Liver (tissue), 9 donors: Measurements from ENCODE around the gene MTMR2. TPM values are rescaled to one million over a fixed set of nuclear protein-coding genes. Genes with fewer than 3 reads are reported as not detected.

Experiments
- DNase-seq: peaks from one replicate; pipeline ENCODE4 v3.0.0-alpha.2; 2017; ENCODE audit warnings: low spot score
- H3K27ac ChIP-seq, 2 donors: one replicate each; pipeline ENCODE4 v1.7.0; 2013; ENCODE audit warnings: inconsistent platforms in 2 of 2, low read length in 2 of 2, control low read depth in 1 of 2, low read depth in 1 of 2, mild to moderate bottlenecking in 1 of 2
- H3K27me3 ChIP-seq, 4 donors: one replicate each; pipeline versions ENCODE4 v1.6.1 to v1.7.0; 2013; ENCODE audit warnings: low read length in 3 of 4, inconsistent platforms in 1 of 4, mild to moderate bottlenecking in 1 of 4, moderate library complexity in 1 of 4; ENCODE audit not compliant: control insufficient read depth in 4 of 4, insufficient read depth in 4 of 4
- H3K36me3 ChIP-seq, 4 donors: one replicate each; pipeline versions ENCODE4 v1.6.1 to v1.7.0; 2013; ENCODE audit warnings: low read length in 3 of 4, mild to moderate bottlenecking in 3 of 4, low read depth in 1 of 4, moderate library complexity in 1 of 4; ENCODE audit not compliant: control insufficient read depth in 4 of 4, insufficient read depth in 3 of 4
- H3K4me1 ChIP-seq, 4 donors: one replicate each; pipeline versions ENCODE4 v1.6.1 to v1.7.0; 2013; ENCODE audit warnings: low read length in 3 of 4, mild to moderate bottlenecking in 3 of 4, moderate library complexity in 1 of 4; ENCODE audit not compliant: control insufficient read depth in 4 of 4, insufficient read depth in 4 of 4
- H3K4me3 ChIP-seq, 3 donors: one replicate each; pipeline versions ENCODE4 v1.6.1 to v1.7.0; 2013; ENCODE audit warnings: low read length in 3 of 3, control low read depth in 1 of 3, low read depth in 1 of 3, mild to moderate bottlenecking in 1 of 3
- H3K9ac ChIP-seq, 2 donors: one replicate each; pipeline ENCODE4 v1.7.0; 2013; ENCODE audit warnings: low read length in 2 of 2, mild to moderate bottlenecking in 2 of 2, moderate library complexity in 2 of 2, control low read depth in 1 of 2, low read depth in 1 of 2
- H3K9me3 ChIP-seq, 4 donors: one replicate each; pipeline versions ENCODE4 v1.6.1 to v1.7.0; 2013; ENCODE audit warnings: low read length in 3 of 4; ENCODE audit not compliant: control insufficient read depth in 4 of 4
- ATF3 ChIP-seq: IDR thresholded peaks from 2 replicates; pipeline ENCODE4 v1.6.1; 2016; ENCODE audit warnings: antibody characterized with exemption
- CTCF ChIP-seq: fragments of 150-350 bp; IDR thresholded peaks from 2 replicates; pipeline ENCODE4 v1.5.1; 2017; ENCODE audit warnings: improper control_type of control experiment, low read depth, low read length; ENCODE audit not compliant: missing input control
- EGR1 ChIP-seq, 2 donors: IDR thresholded peaks; 2 replicates each; pipeline ENCODE4 v1.6.1; 2016 to 2018; ENCODE audit warnings: antibody characterized with exemption in 2 of 2, low read depth in 2 of 2
- FOXA1 ChIP-seq: IDR thresholded peaks from 2 replicates; pipeline ENCODE4 v1.6.1; 2016; ENCODE audit warnings: antibody characterized with exemption
- FOXA2 ChIP-seq: IDR thresholded peaks from 2 replicates; pipeline ENCODE4 v1.6.1; 2016; ENCODE audit warnings: antibody characterized with exemption
- GABPA ChIP-seq, 2 donors: IDR thresholded peaks in 1 of 2; conservative IDR thresholded peaks in 1 of 2; 2 replicates each; pipeline ENCODE4 v1.6.1; 2016; ENCODE audit warnings: antibody characterized with exemption in 2 of 2, mild to moderate bottlenecking in 1 of 2, moderate library complexity in 1 of 2
- JUND ChIP-seq, 2 donors: IDR thresholded peaks; 2 replicates each; pipeline ENCODE4 v1.6.1; 2016; ENCODE audit warnings: antibody characterized with exemption in 2 of 2
- MAX ChIP-seq: IDR thresholded peaks from 2 replicates; pipeline ENCODE4 v1.6.1; 2016; ENCODE audit warnings: antibody characterized with exemption
- NR2F2 ChIP-seq: IDR thresholded peaks from 2 replicates; pipeline ENCODE4 v1.6.1; 2016; ENCODE audit warnings: antibody characterized with exemption
- REST ChIP-seq: IDR thresholded peaks from 2 replicates; pipeline ENCODE4 v1.6.1; 2016; ENCODE audit warnings: antibody characterized with exemption, mild to moderate bottlenecking
- RXRA ChIP-seq, 2 donors: IDR thresholded peaks; 2 replicates each; pipeline ENCODE4 v1.6.1; 2017 to 2018; ENCODE audit warnings: antibody characterized with exemption in 2 of 2, mild to moderate bottlenecking in 1 of 2
- SP1 ChIP-seq: IDR thresholded peaks from 2 replicates; pipeline ENCODE4 v1.6.1; 2018; ENCODE audit warnings: antibody characterized with exemption, mild to moderate bottlenecking
- TAF1 ChIP-seq: conservative IDR thresholded peaks from 2 replicates; pipeline ENCODE4 v1.6.1; 2016; ENCODE audit warnings: antibody characterized with exemption, mild to moderate bottlenecking
- YY1 ChIP-seq: IDR thresholded peaks from 2 replicates; pipeline ENCODE4 v1.6.1; 2016; ENCODE audit warnings: antibody characterized with exemption, mild to moderate bottlenecking
- ZBTB33 ChIP-seq: IDR thresholded peaks from 2 replicates; pipeline ENCODE4 v1.6.1; 2016; ENCODE audit warnings: antibody characterized with exemption
- WGBS: extraction: QIAGEN DNeasy Blood & Tissue Kit; methylation state at CpG from one replicate; pipeline ENCODE4 v1.1.7; 2013; 5-methylcytosine and 5-hydroxymethylcytosine counted together
- polyA plus RNA-seq, 2 donors: library from polyadenylated mRNA; stranded (reverse) in 1 of 2; unstranded in 1 of 2; fragments of 200-250 nt in 1 of 2; fragments of >200 nt in 1 of 2; fragmentation: Nextera tagmentation in 1 of 2; extraction: Ambion mirVana in 1 of 2; gene quantifications; one replicate each; pipeline versions ENCODE4 v1.2.1 to v1.2.3, GENCODE V29; 2013 to 2015
- total RNA-seq, 2 donors: library from RNA; depleted of rRNA; stranded (reverse); fragments of >200 nt; gene quantifications; one replicate each; pipeline ENCODE4 v1.2.3, GENCODE V29; 2014
- donor health status: healthy.
- donor health status: healthy.
- donor health status: healthy.
- donor health status: healthy.
- donor health status: healthy.

MTMR2 gene
- total and polyA plus RNA-seq, 4 donors: 2.0 to 9.5 (median 3.1) TPM

- TF ChIP-seq GABPA (IDR thresholded peaks at IDR 0.05 in 1 of 2, conservative IDR thresholded peaks at IDR 0.05 in 1 of 2) (no peak), ZBTB33 (no peak), FOXA2 (no peak), NR2F2 (no peak), ATF3 (no peak)
Observed at GRCh38 chr11:95802806-95803205, 121.1 kb downstream of the MTMR2 start (continued).

- DNase-seq: no peak
Observed at GRCh38 chr11:95800438-95800837, 123.5 kb downstream of the MTMR2 start.

GRCh38 chr11:95799546-95799945, 124.4 kb downstream of the MTMR2 start:
- Histone ChIP-seq H3K27me3 (no peaks in the 10 kb centered on the region), H3K9me3 (no peaks in the 10 kb centered on the region), H3K27ac (no peak overlapping the region), H3K4me3 (no peak overlapping the region), H3K4me1 (peaks cover 4 to 16% (median 9%) of the 10 kb centered on the region in 4 donors), H3K9ac (no peak overlapping the region), H3K36me3 (peaks cover 2 to 17% (median 6%) of the 10 kb centered on the region in 4 donors)
- WGBS: 95% methylated on average over 1 of the region's 1 CpG
- no peak for DNase-seq
- TF ChIP-seq YY1: no peak
- TF ChIP-seq FOXA2: no peak
- TF ChIP-seq MAX: no peak
- no peak for TF ChIP-seq REST
- no peak for TF ChIP-seq SP1
- TF ChIP-seq RXRA (IDR thresholded peaks at IDR 0.05): no peak
- no peak for TF ChIP-seq ATF3
- TF ChIP-seq GABPA (IDR thresholded peaks at IDR 0.05 in 1 of 2, conservative IDR thresholded peaks at IDR 0.05 in 1 of 2): no peak
- TF ChIP-seq FOXA1: no peak
- no peak for TF ChIP-seq CTCF

More at GRCh38 chr11:95800438-95800837, 123.5 kb downstream of the MTMR2 start:
- H3K9ac ChIP-seq: no peak overlapping the region
- peaks cover 4 to 13% (median 9%) of the 10 kb centered on the region in 4 donors for H3K4me1 ChIP-seq
- H3K36me3 ChIP-seq: peaks cover 2 to 17% (median 6%) of the 10 kb centered on the region in 4 donors
- WGBS: 92% methylated on average over 12 of the region's 12 CpGs
- H3K27ac ChIP-seq: no peak overlapping the region
- H3K27me3 ChIP-seq: no peaks in the 10 kb centered on the region
- no peaks in the 10 kb centered on the region for H3K9me3 ChIP-seq
- no peak for TF ChIP-seq YY1
- TF ChIP-seq EGR1 (IDR thresholded peaks at IDR 0.05; ENCODE audit: low read depth in 2 of 2): no peak
- TF ChIP-seq SP1: no peak
- TF ChIP-seq JUND (IDR thresholded peaks at IDR 0.05): no peak
- no peak for TF ChIP-seq CTCF
- no peak for TF ChIP-seq TAF1
- no peak for TF ChIP-seq ATF3
- no peak for TF ChIP-seq FOXA1
- no peak overlapping the region for H3K4me3 ChIP-seq
